ACC112 (cell line): Measurements from ENCODE around the gene REEP1.
A peak's percentile ranks its signal among the peaks of the same experiment; 100 is the strongest.
"Not testable (repeated sequence)": the region's sequence is repeated elsewhere in the genome, so short reads cannot be mapped to it uniquely, and the experiment has no call there.

Source experiments
- H2AFZ ChIP-seq: fragments of 200-600 bp; sonication (generic); one replicate; pipeline ENCODE4 v1.6.0; 2017; ENCODE audit warnings: antibody characterized with exemption, low read length; ENCODE audit not compliant: unreplicated experiment
- H3K27ac ChIP-seq: fragments of 200-600 bp; sonication (generic); 2 replicates; pipeline ENCODE4 v1.5.1; 2014; ENCODE audit warnings: low read depth, mild to moderate bottlenecking, antibody characterized with exemption, low read length, moderate library complexity
- H3K27me3 ChIP-seq: fragments of 200-600 bp; sonication (generic); 2 replicates; pipeline ENCODE4 v1.6.1; 2014; ENCODE audit warnings: mild to moderate bottlenecking, antibody characterized with exemption, low read length, moderate library complexity, mixed read lengths; ENCODE audit not compliant: insufficient read depth
- H3K36me3 ChIP-seq: fragments of 200-600 bp; sonication (generic); 2 replicates; pipeline ENCODE4 v1.6.1; 2016; ENCODE audit warnings: mild to moderate bottlenecking, antibody characterized with exemption, low read length, moderate library complexity, mixed read lengths; ENCODE audit not compliant: insufficient read depth
- H3K4me1 ChIP-seq: fragments of 200-600 bp; sonication (generic); one replicate; pipeline ENCODE4 v1.6.1; 2016; ENCODE audit warnings: low read length, mixed read lengths; ENCODE audit not compliant: insufficient read depth, unreplicated experiment, control insufficient read depth
- H3K4me3 ChIP-seq: fragments of 200-600 bp; sonication (generic); 2 replicates; pipeline ENCODE4 v1.5.1; 2014; ENCODE audit warnings: mild to moderate bottlenecking, low read depth, low read length
- H3K79me2 ChIP-seq: fragments of 200-600 bp; sonication (generic); one replicate; pipeline ENCODE4 v1.6.0; 2016; ENCODE audit warnings: low read length; ENCODE audit not compliant: control insufficient read depth, unreplicated experiment, insufficient read depth

Gene REEP1

GRCh38 chr2:86347401-86347800 lies 10.0 kb upstream of the REEP1 start:
- Histone ChIP-seq H3K4me1 (no peaks in the 10 kb centered on the region), H3K36me3 (no peaks in the 10 kb centered on the region), H3K27me3 (peaks cover 58% of the 10 kb centered on the region), H3K27ac (no peak overlapping the region), H2AFZ (no peak overlapping the region), H3K4me3 (no peak overlapping the region), H3K79me2 (no peaks in the 10 kb centered on the region)

- H3K27ac ChIP-seq, H3K4me1 ChIP-seq: not testable (repeated sequence)
Measured at GRCh38 chr2:86345783-86346370, 8.5 kb upstream of the REEP1 start.

GRCh38 chr2:86344404-86344803 lies 7.0 kb upstream of the REEP1 start:
- Histone ChIP-seq H3K27me3 (peaks cover 78% of the 10 kb centered on the region), H3K79me2 (no peaks in the 10 kb centered on the region), H2AFZ (no peak overlapping the region), H3K27ac (no peak overlapping the region), H3K4me1 (no peaks in the 10 kb centered on the region), H3K4me3 (no peak overlapping the region), H3K36me3 (no peaks in the 10 kb centered on the region)

More at GRCh38 chr2:86345783-86346370, 8.5 kb upstream of the REEP1 start:
- H3K4me3 ChIP-seq, H3K36me3 ChIP-seq, H3K79me2 ChIP-seq, H2AFZ ChIP-seq: not testable (repeated sequence)
- peaks cover 65% of the 10 kb centered on the region for H3K27me3 ChIP-seq

GRCh38 chr2:86342488-86342887 lies 5.1 kb upstream of the REEP1 start:
- Histone ChIP-seq H3K27me3 (peaks cover 80% of the 10 kb centered on the region), H3K4me1 (no peaks in the 10 kb centered on the region), H3K79me2 (no peaks in the 10 kb centered on the region)

GRCh38 chr2:86341470-86341869 lies 4.0 kb upstream of the REEP1 start:
- H3K27me3 ChIP-seq, result peaks cover 80% of the 10 kb centered on the region
- H2AFZ ChIP-seq, result no peak overlapping the region
- no peaks in the 10 kb centered on the region for H3K36me3 ChIP-seq
- H3K27ac ChIP-seq, result no peak overlapping the region
- H3K4me3 ChIP-seq, result no peak overlapping the region
- no peaks in the 10 kb centered on the region for H3K79me2 ChIP-seq
- no peaks in the 10 kb centered on the region for H3K4me1 ChIP-seq

More at GRCh38 chr2:86342488-86342887, 5.1 kb upstream of the REEP1 start:
- Histone ChIP-seq H3K36me3 (no peaks in the 10 kb centered on the region), H3K4me3 (no peak overlapping the region), H3K27ac (no peak overlapping the region), H2AFZ (no peak overlapping the region)

GRCh38 chr2:86338778-86339295 lies 1.4 kb upstream of the REEP1 start:
- no peak overlapping the region for H3K4me3 ChIP-seq
- no peak overlapping the region for H2AFZ ChIP-seq
- no peaks in the 10 kb centered on the region for H3K4me1 ChIP-seq
- H3K27ac ChIP-seq, result no peak overlapping the region
- no peaks in the 10 kb centered on the region for H3K79me2 ChIP-seq
- peaks cover 87% of the 10 kb centered on the region for H3K27me3 ChIP-seq
- no peaks in the 10 kb centered on the region for H3K36me3 ChIP-seq

- no peaks in the 10 kb centered on the region for H3K4me1 ChIP-seq
- H3K79me2 ChIP-seq, result no peaks in the 10 kb centered on the region
- H2AFZ ChIP-seq, result peak overlapping the region; percentile 39
- H3K27me3 ChIP-seq, result peaks cover 96% of the 10 kb centered on the region
- H3K4me3 ChIP-seq, result peak overlapping the region; percentile 41
- no peak overlapping the region for H3K27ac ChIP-seq
- no peaks in the 10 kb centered on the region for H3K36me3 ChIP-seq
Measured at GRCh38 chr2:86336675-86337243, 667 bp downstream of the REEP1 start.

- no peaks in the 10 kb centered on the region for H3K4me1 ChIP-seq
- peaks cover 92% of the 10 kb centered on the region for H3K27me3 ChIP-seq
- H2AFZ ChIP-seq, result no peak overlapping the region
- no peak overlapping the region for H3K27ac ChIP-seq
- no peak overlapping the region; the same call in 1 of the 2 replicates for H3K4me3 ChIP-seq
- H3K36me3 ChIP-seq, result no peaks in the 10 kb centered on the region
- no peaks in the 10 kb centered on the region for H3K79me2 ChIP-seq
Measured at GRCh38 chr2:86335865-86336674, 1.4 kb downstream of the REEP1 start.

- H3K4me3 ChIP-seq, result no peak overlapping the region
- no peak overlapping the region for H2AFZ ChIP-seq
- peaks cover 89% of the 10 kb centered on the region for H3K27me3 ChIP-seq
- H3K4me1 ChIP-seq, result no peaks in the 10 kb centered on the region
- no peaks in the 10 kb centered on the region for H3K36me3 ChIP-seq
- H3K27ac ChIP-seq, result no peak overlapping the region
- no peaks in the 10 kb centered on the region for H3K79me2 ChIP-seq
Measured at GRCh38 chr2:86333378-86333777, 4.0 kb downstream of the REEP1 start.

GRCh38 chr2:86332654-86333053 lies 4.8 kb downstream of the REEP1 start:
- H2AFZ ChIP-seq, result no peak overlapping the region
- H3K4me1 ChIP-seq, result no peaks in the 10 kb centered on the region
- no peaks in the 10 kb centered on the region for H3K79me2 ChIP-seq
- H3K27me3 ChIP-seq, result peaks cover 88% of the 10 kb centered on the region
- no peaks in the 10 kb centered on the region for H3K36me3 ChIP-seq
- H3K27ac ChIP-seq, result no peak overlapping the region
- H3K4me3 ChIP-seq, result no peak overlapping the region
